Lung (tissue), 12 donors: Measurements from ENCODE around the gene SHB. TPM values are rescaled to one million over a fixed set of nuclear protein-coding genes. Genes with fewer than 3 reads are reported as not detected.
A peak's percentile ranks its signal among the peaks of the same experiment; 100 is the strongest.

ENCODE experiments used
- ATAC-seq: fragments of 200-7000 bp; cut with Tn5 transposase; one replicate; pipeline ENCODE4 v1.9.1; 2020; ENCODE audit warnings: moderate number of reproducible peaks; ENCODE audit not compliant: insufficient read depth, low FRiP score
- DNase-seq, 3 donors: peaks; one replicate each; pipeline ENCODE4 v3.0.0-alpha.2; 2013 to 2017
- H3K27ac ChIP-seq, 2 donors: one replicate each; pipeline ENCODE4 v1.5.1; 2013; ENCODE audit warnings: mild to moderate bottlenecking in 2 of 2, moderate library complexity in 2 of 2, control low read depth in 1 of 2, inconsistent platforms in 1 of 2, low read depth in 1 of 2, low read length in 1 of 2
- H3K27me3 ChIP-seq, 3 donors: one replicate each; pipeline ENCODE4 v1.5.1; 2013; ENCODE audit warnings: low read length in 2 of 3; ENCODE audit not compliant: control insufficient read depth in 3 of 3, insufficient read depth in 3 of 3
- H3K36me3 ChIP-seq, 4 donors: one replicate each; pipeline ENCODE4 v1.5.1; 2013; ENCODE audit warnings: low read length in 4 of 4, mild to moderate bottlenecking in 1 of 4, moderate library complexity in 1 of 4; ENCODE audit not compliant: control insufficient read depth in 4 of 4, insufficient read depth in 4 of 4
- H3K4me1 ChIP-seq, 5 donors: one replicate each; pipeline ENCODE4 v1.5.1; 2013; ENCODE audit warnings: low read length in 5 of 5, mild to moderate bottlenecking in 2 of 5, moderate library complexity in 1 of 5; ENCODE audit not compliant: control insufficient read depth in 5 of 5, insufficient read depth in 5 of 5
- H3K4me3 ChIP-seq: one replicate; pipeline ENCODE4 v1.5.1; 2013; ENCODE audit warnings: mild to moderate bottlenecking, control low read depth, moderate library complexity
- H3K9ac ChIP-seq, 2 donors: one replicate each; pipeline ENCODE4 v1.5.1; 2013; ENCODE audit warnings: low read length in 2 of 2, control low read depth in 1 of 2; ENCODE audit not compliant: insufficient read depth in 1 of 2
- H3K9me3 ChIP-seq, 4 donors: one replicate each; pipeline ENCODE4 v1.5.1; 2013; ENCODE audit warnings: low read length in 3 of 4, mild to moderate bottlenecking in 1 of 4, moderate library complexity in 1 of 4; ENCODE audit not compliant: control insufficient read depth in 4 of 4, insufficient read depth in 3 of 4
- CTCF ChIP-seq: IDR thresholded peaks from 2 replicates; pipeline ENCODE4 v1.5.1; 2012; ENCODE audit warnings: mild to moderate bottlenecking; ENCODE audit errors: control extremely low read depth, extremely low read depth
- WGBS, 2 donors: extraction: QIAGEN DNeasy Blood & Tissue Kit; methylation state at CpG; one replicate each; pipeline ENCODE4 v1.1.7; 2013; 5-methylcytosine and 5-hydroxymethylcytosine counted together
- polyA plus RNA-seq, 2 donors: library from polyadenylated mRNA; stranded (reverse); fragments of 200-250 nt; gene quantifications; one replicate each; pipeline ENCODE4 v1.2.1, GENCODE V29; 2013
- total RNA-seq, 2 donors: library from RNA; depleted of rRNA in 1 of 2; stranded (reverse); fragments of >200 nt in 1 of 2; gene quantifications; one replicate each; pipeline ENCODE4 v1.2.1, GENCODE V29; 2014 to 2021
- donor health status: control.
- donor health status: control.
- donor health status: Bipolar disorder and iron deficiency.
- donor health status: healthy.
- donor health status: DM: yes; HTN: yes; CAD: no.

The SHB gene
- total and polyA plus RNA-seq, 4 donors, result 10.8 to 32.3 (median 14.4) TPM

- TF ChIP-seq CTCF, result no peak
- WGBS, 2 donors, result 68 to 72% methylated on average over 3 of the region's 3 CpGs
- no peak for ATAC-seq
- Histone ChIP-seq H3K36me3 (peaks cover 0 to 29% (median 3%) of the 10 kb centered on the region in 4 donors), H3K27me3 (no peaks in the 10 kb centered on the region), H3K4me1 (peaks cover 0 to 7% (median 0%) of the 10 kb centered on the region in 5 donors), H3K9me3 (no peaks in the 10 kb centered on the region), H3K4me3 (no peak overlapping the region), H3K9ac (no peak overlapping the region), H3K27ac (no peak overlapping the region)
- no peak for DNase-seq
Measured at GRCh38 chr9:37954581-37954981, 114.4 kb downstream of the SHB start.

- DNase-seq (peak in 1 of 3 donors; percentile 61), ATAC-seq (peak; percentile 29)
- Histone ChIP-seq H3K4me1 (peaks cover 0 to 7% (median under 1%) of the 10 kb centered on the region in 5 donors), H3K36me3 (peaks cover 0 to 29% (median 3%) of the 10 kb centered on the region in 4 donors), H3K4me3 (no peak overlapping the region), H3K9ac (no peak overlapping the region), H3K9me3 (no peaks in the 10 kb centered on the region), H3K27me3 (no peaks in the 10 kb centered on the region), H3K27ac (peak overlapping the region; percentile 34 to 50)
- WGBS, 2 donors, result 54 to 67% methylated on average over 14 of the region's 14 CpGs
- TF ChIP-seq CTCF, result no peak
Measured at GRCh38 chr9:37953775-37954437, 115.1 kb downstream of the SHB start.

- Histone ChIP-seq H3K9ac (no peak overlapping the region), H3K4me1 (peaks cover 0 to 13% (median 3%) of the 10 kb centered on the region in 5 donors), H3K27me3 (no peaks in the 10 kb centered on the region), H3K4me3 (no peak overlapping the region), H3K36me3 (peaks cover 0 to 33% (median 3%) of the 10 kb centered on the region in 4 donors), H3K9me3 (no peaks in the 10 kb centered on the region), H3K27ac (peak overlapping the region in 1 of 2 donors; percentile 50)
- DNase-seq, result no peak
- no peak for ATAC-seq
- 91 to 97% methylated on average over 5 of the region's 5 CpGs for WGBS, 2 donors
- no peak for TF ChIP-seq CTCF
Measured at GRCh38 chr9:37953206-37953774, 115.7 kb downstream of the SHB start.
